Coronary artery (tissue), 2 donors: ENCODE measurements around the gene BTBD18.

Experiments
- DNase-seq: peaks from one replicate; pipeline ENCODE4 v3.0.0-alpha.2; 2017; ENCODE audit warnings: low spot score
- H3K27ac ChIP-seq, 2 donors: fragments of 200-600 bp; sonication (generic); one replicate each; pipeline ENCODE4 v1.5.1; 2016 to 2019
- H3K4me3 ChIP-seq: fragments of 200-600 bp; sonication (generic); 2 replicates; pipeline ENCODE4 v1.5.1; 2016; ENCODE audit warnings: mild to moderate bottlenecking, moderate library complexity
- CTCF ChIP-seq: fragments of 200-600 bp; sonication (generic); IDR thresholded peaks from one replicate; pipeline ENCODE4 v1.5.1; 2019; ENCODE audit warnings: antibody characterized with exemption

Gene BTBD18

GRCh38 chr11:57764021-57764420 is 12.4 kb upstream of the BTBD18 start:
- no peak for DNase-seq
- Histone ChIP-seq H3K4me3 (peak overlapping the region; percentile 77), H3K27ac (peak overlapping the region; percentile 84 to 93)
- no peak for TF ChIP-seq CTCF

- DNase-seq, result no peak
- Histone ChIP-seq H3K4me3 (peak overlapping the region; percentile 77), H3K27ac (peak overlapping the region; percentile 84 to 93)
- no peak for TF ChIP-seq CTCF
These were observed 11.9 kb upstream of the BTBD18 start for GRCh38 chr11:57763568-57763967.

GRCh38 chr11:57762235-57762861 is 10.7 kb upstream of the BTBD18 start:
- TF ChIP-seq CTCF, result no peak
- DNase-seq, result no peak
- Histone ChIP-seq H3K27ac (peak overlapping the region; percentile 84 to 93), H3K4me3 (peak overlapping the region; percentile 77)

GRCh38 chr11:57761301-57762234 is 9.9 kb upstream of the BTBD18 start, which contains the start of gene CTNND1:
TSS of gene CTNND1 (plus strand) at chr11:57761802. CDS start at chr11:57791479, 29,677 bp downstream.
- peak; percentile 94 for DNase-seq
- Histone ChIP-seq H3K27ac (peak within 1 kb of the TSS; percentile 84 to 93), H3K4me3 (peak within 1 kb of the TSS; percentile 77)
- TF ChIP-seq CTCF, result no peak

- no peak overlapping the region for H3K27ac ChIP-seq
- no peak for TF ChIP-seq CTCF
- DNase-seq, result no peak
- H3K4me3 ChIP-seq, result no peak overlapping the region
These were observed 6.6 kb upstream of the BTBD18 start for GRCh38 chr11:57758174-57758573.

GRCh38 chr11:57752954-57753353 is 1.3 kb upstream of the BTBD18 start:
- no peak for DNase-seq
- Histone ChIP-seq H3K4me3 (no peak overlapping the region), H3K27ac (no peak overlapping the region)
- no peak for TF ChIP-seq CTCF
